ENCODE measurements around the gene BANF2. TPM values are rescaled to one million over a fixed set of nuclear protein-coding genes. Genes with fewer than 3 reads are reported as not detected.

BANF2 gene
- total RNA-seq, 1 experiment from 2014 or later = not detected

GRCh38 chr20:17753516-17753915 is 53.8 kb downstream of the BANF2 start:
- no peak overlapping the region for H3K9ac ChIP-seq (ENCODE audit: low read length)
- H2AFZ ChIP-seq (ENCODE audit: low read length) = no peak overlapping the region
- H3K4me1 ChIP-seq (ENCODE audit: insufficient read depth, low read length) = no peaks in the 10 kb centered on the region
- no peak for DNase-seq
- TF ChIP-seq CTCF (conservative IDR thresholded peaks at IDR 0.05; ENCODE audit: low read depth, low read length) (no peak), EZH2phosphoT487 (IDR thresholded peaks at IDR 0.05; ENCODE audit: borderline replicate concordance, low read length) (no peak), EZH2 (IDR thresholded peaks at IDR 0.05; ENCODE audit: low read length, unreplicated experiment) (no peak)
- H3K27ac ChIP-seq (ENCODE audit: low read length) = no peak overlapping the region
- H4K20me1 ChIP-seq (ENCODE audit: low read length) = no peaks in the 10 kb centered on the region
- no TSS peak for BruUV-seq (replicated peaks)
- no peaks in the 10 kb centered on the region for H3F3A ChIP-seq (ENCODE audit: low read length, unreplicated experiment)
- ATAC-seq = no peak
- H3K9me3 ChIP-seq (ENCODE audit: low read length) = no peaks in the 10 kb centered on the region
- no peaks in the 10 kb centered on the region for H3K9me2 ChIP-seq (replicated peaks; ENCODE audit: low read length)
- no peaks in the 10 kb centered on the region for H3K79me2 ChIP-seq (ENCODE audit: low read length)
- H3K4me2 ChIP-seq (ENCODE audit: low read length) = no peak overlapping the region
- ChIA-PET POLR2A (ENCODE audit: unreplicated experiment) (no interaction called here), CTCF (no interaction called here)
- no peaks in the 10 kb centered on the region for H3K36me3 ChIP-seq (ENCODE audit: low read depth, low read length)
- intact Hi-C loops (cut with micrococcal nuclease) = no loop called here
- H3K4me3 ChIP-seq (ENCODE audit: low read length) = no peak overlapping the region
- H3K27me3 ChIP-seq (ENCODE audit: low read length) = peaks cover 9% of the 10 kb centered on the region

GRCh38 chr20:17756529-17756928 is 56.8 kb downstream of the BANF2 start:
- Histone ChIP-seq H2AFZ (ENCODE audit: low read length) (no peak overlapping the region), H3K36me3 (ENCODE audit: low read depth, low read length) (no peaks in the 10 kb centered on the region), H3K4me1 (ENCODE audit: insufficient read depth, low read length) (no peaks in the 10 kb centered on the region), H3K9ac (ENCODE audit: low read length) (no peak overlapping the region), H4K20me1 (ENCODE audit: low read length) (no peaks in the 10 kb centered on the region), H3K27ac (ENCODE audit: low read length) (no peak overlapping the region), H3K27me3 (ENCODE audit: low read length) (peaks cover 9% of the 10 kb centered on the region), H3K79me2 (ENCODE audit: low read length) (no peaks in the 10 kb centered on the region), H3K9me2 (replicated peaks; ENCODE audit: low read length) (no peaks in the 10 kb centered on the region), H3K4me3 (ENCODE audit: low read length) (no peak overlapping the region), H3K4me2 (ENCODE audit: low read length) (no peak overlapping the region), H3F3A (ENCODE audit: low read length, unreplicated experiment) (no peaks in the 10 kb centered on the region), H3K9me3 (ENCODE audit: low read length) (no peaks in the 10 kb centered on the region)
- ChIA-PET POLR2A (ENCODE audit: unreplicated experiment) (no interaction called here), CTCF (no interaction called here)
- intact Hi-C loops (cut with micrococcal nuclease) = no loop called here
- TF ChIP-seq EZH2 (IDR thresholded peaks at IDR 0.05; ENCODE audit: low read length, unreplicated experiment) = no peak
- TF ChIP-seq EZH2phosphoT487 (IDR thresholded peaks at IDR 0.05; ENCODE audit: borderline replicate concordance, low read length) = no peak
- no peak for TF ChIP-seq CTCF (conservative IDR thresholded peaks at IDR 0.05; ENCODE audit: low read depth, low read length)
- DNase-seq = no peak
- BruUV-seq (replicated peaks) = no TSS peak
- no peak for ATAC-seq

- BruUV-seq (replicated peaks) = no TSS peak
- H3K79me2 ChIP-seq (ENCODE audit: low read length) = no peaks in the 10 kb centered on the region
- no peaks in the 10 kb centered on the region for H3F3A ChIP-seq (ENCODE audit: low read length, unreplicated experiment)
- H3K9ac ChIP-seq (ENCODE audit: low read length) = no peak overlapping the region
- H3K36me3 ChIP-seq (ENCODE audit: low read depth, low read length) = no peaks in the 10 kb centered on the region
- H3K4me3 ChIP-seq (ENCODE audit: low read length) = no peak overlapping the region
- no peak for DNase-seq
- H3K27ac ChIP-seq (ENCODE audit: low read length) = no peak overlapping the region
- no peak for ATAC-seq
- peaks cover 8% of the 10 kb centered on the region for H3K27me3 ChIP-seq (ENCODE audit: low read length)
- H3K4me2 ChIP-seq (ENCODE audit: low read length) = no peak overlapping the region
- POLR2A ChIA-PET (ENCODE audit: unreplicated experiment) = no interaction called here
- H3K9me2 ChIP-seq (replicated peaks; ENCODE audit: low read length) = no peaks in the 10 kb centered on the region
- H2AFZ ChIP-seq (ENCODE audit: low read length) = no peak overlapping the region
- no peaks in the 10 kb centered on the region for H3K4me1 ChIP-seq (ENCODE audit: insufficient read depth, low read length)
- no peaks in the 10 kb centered on the region for H3K9me3 ChIP-seq (ENCODE audit: low read length)
- intact Hi-C loops (cut with micrococcal nuclease) = no loop called here
- TF ChIP-seq EZH2phosphoT487 (IDR thresholded peaks at IDR 0.05; ENCODE audit: borderline replicate concordance, low read length) = no peak
- TF ChIP-seq EZH2 (IDR thresholded peaks at IDR 0.05; ENCODE audit: low read length, unreplicated experiment) = no peak
- no peak for TF ChIP-seq CTCF (conservative IDR thresholded peaks at IDR 0.05; ENCODE audit: low read depth, low read length)
- no peaks in the 10 kb centered on the region for H4K20me1 ChIP-seq (ENCODE audit: low read length)
- CTCF ChIA-PET = no interaction called here
Measured at GRCh38 chr20:17757496-17757895, 57.7 kb downstream of the BANF2 start.

Measured in PC-3 (cell line).